ENCODE results near the gene CLN3.
"Not testable (repeated sequence)": the region's sequence is repeated elsewhere in the genome, so short reads cannot be mapped to it uniquely, and the experiment has no call there.

CLN3 gene

GRCh38 chr16:28495795-28496749 is 4.2 kb upstream of the CLN3 start:
- in situ Hi-C loops (cut with HindIII; ENCODE audit: low sequenced_read_pairs) = no loop called here

GRCh38 chr16:28495098-28495793 is 3.4 kb upstream of the CLN3 start:
- in situ Hi-C loops (cut with HindIII; ENCODE audit: low sequenced_read_pairs) = no loop called here

- in situ Hi-C loops (cut with HindIII; ENCODE audit: low sequenced_read_pairs) = no loop called here
Measured at GRCh38 chr16:28494121-28494851, 2.4 kb upstream of the CLN3 start, which contains the start of gene APOBR. Gene APOBR, plus strand, starts transcription at chr16:28494643. Its CDS starts 39 bp downstream, at chr16:28494682.

DNA sequence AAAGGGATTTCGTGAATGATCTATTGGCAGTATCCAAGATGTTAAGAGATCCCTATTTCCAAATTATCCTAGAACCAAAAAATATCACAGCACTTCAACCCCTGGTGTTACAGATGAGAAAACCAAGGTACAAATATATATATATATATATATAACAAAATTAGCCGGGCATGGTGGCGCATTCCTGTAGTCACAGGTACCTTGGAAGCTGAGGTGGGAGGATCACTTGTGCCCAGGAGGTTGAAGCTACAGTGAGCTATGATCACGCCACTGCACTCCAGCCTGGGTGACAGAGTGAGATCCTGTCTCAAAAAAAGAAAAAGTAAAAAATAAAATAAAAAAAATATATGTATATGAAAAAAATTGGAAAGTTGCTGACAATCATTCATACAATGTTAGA is 637 bp upstream of the CLN3 start:
- in situ Hi-C loops (cut with HindIII; ENCODE audit: low sequenced_read_pairs) = no loop called here

- in situ Hi-C loops (cut with HindIII; ENCODE audit: low sequenced_read_pairs) = no loop called here
Measured at GRCh38 chr16:28491230-28491969, 474 bp downstream of the CLN3 start.

DNA sequence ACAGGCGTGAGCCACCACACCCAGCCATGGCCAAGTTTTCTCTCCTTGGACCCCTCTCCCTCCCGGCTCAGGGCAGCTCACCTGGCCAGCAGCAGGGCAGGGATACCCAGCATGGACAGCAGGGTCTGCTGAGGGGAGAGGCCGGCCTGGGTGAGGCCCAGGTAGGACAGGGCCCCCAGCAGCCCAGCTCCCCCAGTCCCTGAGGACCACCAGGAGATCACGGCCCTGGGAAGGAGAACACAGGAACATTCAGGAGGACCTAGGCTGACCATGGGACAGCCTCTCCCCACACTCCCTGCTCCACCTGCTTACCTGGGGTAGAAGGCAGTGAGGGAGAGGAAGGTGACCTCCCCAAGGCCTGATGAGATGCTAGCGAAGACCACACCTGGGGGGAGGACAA is 5.6 kb downstream of the CLN3 start:
- in situ Hi-C loops (cut with HindIII; ENCODE audit: low sequenced_read_pairs) = no loop called here

GRCh38 chr16:28483361-28483760 is 8.5 kb downstream of the CLN3 start:
- in situ Hi-C loops (cut with HindIII; ENCODE audit: low sequenced_read_pairs) = not testable (repeated sequence)

- in situ Hi-C loops (cut with HindIII; ENCODE audit: low sequenced_read_pairs) = no loop called here
Measured at GRCh38 chr16:28482026-28482425, 9.8 kb downstream of the CLN3 start.

GRCh38 chr16:28478506-28479180 is 13.2 kb downstream of the CLN3 start:
- in situ Hi-C loops (cut with HindIII; ENCODE audit: low sequenced_read_pairs) = no loop called here

DNA sequence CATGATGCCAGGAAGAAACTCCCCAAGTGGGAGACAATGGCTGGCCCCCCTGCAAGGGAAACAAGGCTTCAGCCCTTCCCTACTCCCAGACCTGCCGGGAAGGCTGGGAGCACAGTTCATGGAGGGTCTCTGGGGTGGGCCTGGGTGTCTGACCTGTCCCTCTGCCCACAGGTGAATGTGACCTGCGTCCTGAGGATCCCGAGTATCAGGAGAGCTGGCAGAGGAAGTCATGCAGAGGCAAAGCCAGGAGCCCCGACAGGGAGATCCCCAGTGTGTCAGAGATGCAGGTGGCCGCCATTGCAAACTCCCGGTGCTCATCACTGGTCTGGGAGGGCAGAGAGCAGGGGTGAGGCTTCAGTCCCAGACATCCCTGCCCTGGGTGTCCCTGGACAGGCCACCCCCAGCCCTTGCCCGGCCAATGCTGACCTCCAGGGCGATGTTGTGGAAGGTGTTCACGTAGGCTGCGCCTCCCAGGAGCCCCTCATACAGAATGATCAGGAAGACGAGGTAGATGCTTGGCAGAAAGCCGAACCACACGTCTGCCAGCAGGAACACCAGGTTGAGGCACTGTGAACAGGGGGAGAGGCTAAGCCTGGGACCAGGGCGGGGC is 14.5 kb downstream of the CLN3 start:
- in situ Hi-C loops (cut with HindIII; ENCODE audit: low sequenced_read_pairs) = no loop called here

DNA sequence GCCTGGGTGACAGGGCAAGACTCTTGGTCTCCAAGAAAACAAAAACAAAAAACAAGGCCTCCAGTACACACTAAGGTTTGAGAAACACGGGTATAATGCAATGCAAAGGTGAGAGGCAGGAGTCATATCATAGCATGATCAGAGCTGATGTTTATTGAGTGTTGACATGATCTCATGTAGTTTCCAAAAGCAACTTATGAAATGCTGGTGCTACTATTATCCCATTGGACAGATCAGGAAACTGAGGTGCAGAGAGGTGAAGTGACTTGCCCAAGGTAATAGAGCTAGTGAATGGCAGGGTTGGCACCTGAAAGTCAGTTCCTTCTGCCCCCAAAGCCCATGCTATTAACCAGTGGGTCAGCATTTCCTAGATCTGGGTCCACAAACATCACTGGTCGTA is 16.7 kb downstream of the CLN3 start:
- in situ Hi-C loops (cut with HindIII; ENCODE audit: low sequenced_read_pairs) = no loop called here

GRCh38 chr16:28473714-28474265 is 18.1 kb downstream of the CLN3 start:
- in situ Hi-C loops (cut with HindIII; ENCODE audit: low sequenced_read_pairs) = no loop called here

GRCh38 chr16:28447081-28447480 is 44.8 kb downstream of the CLN3 start:
- in situ Hi-C loops (cut with HindIII; ENCODE audit: low sequenced_read_pairs) = not testable (repeated sequence)

GRCh38 chr16:28446388-28446787 is 45.5 kb downstream of the CLN3 start:
- in situ Hi-C loops (cut with HindIII; ENCODE audit: low sequenced_read_pairs) = not testable (repeated sequence)

GRCh38 chr16:28443943-28444342 is 47.9 kb downstream of the CLN3 start:
- in situ Hi-C loops (cut with HindIII; ENCODE audit: low sequenced_read_pairs) = not testable (repeated sequence)

DNA sequence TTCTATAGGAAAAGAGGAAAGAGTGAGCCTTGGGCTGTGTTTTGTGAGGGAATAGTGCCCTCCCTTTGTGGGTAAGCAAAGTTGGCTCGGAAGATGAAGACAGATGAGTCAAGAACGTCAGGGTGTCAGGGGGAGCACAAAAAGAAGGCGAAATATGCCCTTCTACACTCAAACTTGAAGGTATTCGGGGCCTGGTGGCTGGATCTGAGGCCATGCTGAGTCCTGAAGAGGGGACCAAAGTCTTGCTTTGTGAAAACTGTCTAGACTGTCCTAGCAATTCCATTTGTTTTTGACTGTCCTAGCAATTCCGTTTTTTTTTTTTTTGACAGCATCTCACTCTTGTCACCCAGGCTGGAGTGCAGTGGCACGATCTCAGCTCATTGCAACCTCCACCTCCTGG is 53.0 kb downstream of the CLN3 start:
- in situ Hi-C loops (cut with HindIII; ENCODE audit: low sequenced_read_pairs) = not testable (repeated sequence)

DNA sequence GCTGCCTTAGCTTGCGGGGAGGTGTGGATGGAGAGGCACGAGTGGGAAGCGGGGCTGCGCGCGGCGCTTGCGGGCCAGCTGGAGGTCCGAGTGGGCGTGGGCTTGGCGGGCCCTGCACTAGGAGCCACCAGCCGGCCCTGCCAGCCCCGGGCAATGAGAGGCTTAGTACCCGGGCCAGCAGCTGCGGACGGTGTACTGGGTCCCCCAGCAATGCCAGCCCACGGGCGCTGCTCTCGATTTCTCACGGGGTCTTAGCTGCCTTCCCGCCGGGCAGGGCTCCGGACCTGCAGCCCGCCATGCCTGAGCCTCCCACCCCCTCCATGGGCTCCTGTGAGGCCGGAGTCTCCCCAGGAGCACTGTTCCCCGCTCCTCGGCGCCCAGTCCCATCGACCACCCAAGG is 56.5 kb downstream of the CLN3 start:
- in situ Hi-C loops (cut with HindIII; ENCODE audit: low sequenced_read_pairs) = not testable (repeated sequence)
